SU-DHL-6 (cell line): ENCODE results near the gene ANKFY1.

Source experiments
- CTCF ChIP-seq: fragments of 200-600 bp; sonication (generic); IDR thresholded peaks from one replicate; pipeline ENCODE4 v1.5.1; 2017; ENCODE audit warnings: antibody characterized with exemption, mild to moderate bottlenecking, low read length, moderate library complexity; ENCODE audit not compliant: insufficient read depth, poor library complexity, severe bottlenecking
- EZH2phosphoT487 ChIP-seq: fragments of 200-600 bp; sonication (generic), shearing (Covaris generic); conservative IDR thresholded peaks from 2 replicates; pipeline ENCODE4 v1.6.1; 2018; ENCODE audit warnings: mild to moderate bottlenecking, antibody characterized with exemption, low read length, moderate library complexity, mixed read lengths

- TF ChIP-seq CTCF: no peak
- TF ChIP-seq EZH2phosphoT487: no peak
Measured at GRCh38 chr17:4270736-4271135, 7.0 kb upstream of the ANKFY1 start.
